HG03354 (cell line): ENCODE measurements around the gene TMA7.

ENCODE experiments used
- ATAC-seq: cut with Tn5 transposase; IDR thresholded peaks from one replicate; pipeline ENCODE4 v1.9.1; 2021; ENCODE audit warnings: mild to moderate bottlenecking; ENCODE audit not compliant: unreplicated experiment, poor library complexity, severe bottlenecking

TMA7 gene

DNA sequence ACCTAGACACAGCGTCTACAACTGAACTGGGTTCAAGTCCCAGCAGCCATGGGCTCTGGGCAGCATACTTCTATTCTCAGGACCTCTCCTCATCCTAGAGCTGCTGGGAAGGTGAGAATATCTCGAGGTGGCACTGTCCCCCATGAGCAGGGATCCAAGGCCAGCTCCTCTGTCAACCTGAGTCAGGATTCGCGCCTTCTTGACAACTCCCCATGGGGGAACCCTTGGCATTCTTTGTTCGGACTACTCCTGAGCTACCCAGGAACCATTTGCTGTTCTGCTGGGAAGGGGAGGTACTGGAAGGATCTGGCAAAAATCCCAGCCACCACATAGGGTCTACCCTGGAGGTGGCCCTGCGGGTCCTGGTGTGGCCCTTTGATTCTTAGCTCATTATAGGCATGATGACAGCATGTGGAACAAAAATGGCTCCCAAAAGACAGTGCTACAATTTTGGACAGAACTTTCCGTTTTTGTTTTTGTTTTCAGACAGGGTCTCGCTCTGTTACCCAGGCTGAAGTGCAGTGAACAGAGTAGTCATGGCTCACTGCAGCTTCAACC is 32.4 kb upstream of the TMA7 start:
- ATAC-seq: no peak

DNA sequence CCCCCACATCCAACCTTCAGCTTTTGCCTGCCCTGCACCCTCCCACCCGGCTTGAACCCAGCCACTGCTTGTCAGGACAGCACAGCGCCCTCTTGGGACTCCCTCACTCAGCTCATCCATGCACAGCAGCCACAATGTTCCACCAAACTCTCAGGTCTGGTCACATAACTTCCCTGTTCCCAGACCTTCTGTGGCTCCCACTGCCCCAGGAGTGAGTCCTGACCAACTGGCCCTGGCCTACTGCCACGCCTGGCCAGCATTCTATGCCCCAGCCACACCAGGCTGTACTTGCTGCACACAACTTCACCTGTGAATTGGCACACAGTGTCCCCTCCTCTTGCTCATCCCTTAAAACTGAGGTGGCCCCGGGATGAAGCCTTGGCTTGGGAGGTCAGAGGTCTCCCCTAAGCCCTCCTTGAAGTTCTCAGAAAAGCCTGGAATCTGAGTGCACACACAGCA is 31.2 kb upstream of the TMA7 start:
- ATAC-seq: no peak

DNA sequence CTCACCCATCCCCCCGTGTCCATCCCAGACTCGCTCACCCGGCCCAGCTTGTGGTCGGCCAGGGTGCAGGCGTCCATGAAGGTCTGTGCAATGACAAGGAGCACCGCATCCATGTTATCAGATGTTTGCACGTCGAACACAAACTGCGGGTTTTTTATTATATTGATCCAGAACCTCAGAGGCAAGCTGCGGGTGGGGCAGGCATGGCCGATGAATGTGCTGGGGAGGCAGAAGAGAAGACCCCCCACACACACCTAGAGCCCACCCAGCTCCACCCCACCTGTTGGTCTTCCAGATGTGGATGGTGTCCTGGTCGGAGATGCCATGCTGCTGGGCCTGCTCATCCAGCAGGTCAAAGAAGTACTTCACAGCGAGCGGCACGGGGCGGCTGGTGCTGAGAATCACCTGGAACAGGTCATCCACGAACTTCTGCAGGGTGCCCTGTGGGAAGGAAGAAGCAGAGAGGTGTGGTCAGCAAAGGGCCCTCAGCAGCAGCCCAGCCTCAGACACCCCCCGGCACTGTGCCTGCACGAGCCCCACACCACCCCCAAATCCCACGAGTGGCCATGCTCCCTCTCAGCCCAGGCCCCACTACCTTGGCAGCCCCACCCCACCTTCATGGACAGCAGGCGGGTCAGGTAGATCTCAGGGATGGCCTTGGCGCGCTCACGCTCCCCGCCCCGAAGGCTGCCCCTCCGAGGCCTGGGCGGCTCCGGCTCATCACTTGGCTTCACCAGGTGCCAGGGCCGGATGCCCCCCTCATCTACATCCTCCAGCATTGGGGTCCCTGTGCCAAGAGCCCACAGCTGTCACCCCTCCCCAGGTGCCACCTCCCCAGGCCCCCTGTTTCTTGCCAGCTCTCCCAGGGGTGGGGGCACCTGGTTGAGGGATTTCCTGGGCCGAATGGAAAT is 30.5 kb upstream of the TMA7 start:
- ATAC-seq: no peak

DNA sequence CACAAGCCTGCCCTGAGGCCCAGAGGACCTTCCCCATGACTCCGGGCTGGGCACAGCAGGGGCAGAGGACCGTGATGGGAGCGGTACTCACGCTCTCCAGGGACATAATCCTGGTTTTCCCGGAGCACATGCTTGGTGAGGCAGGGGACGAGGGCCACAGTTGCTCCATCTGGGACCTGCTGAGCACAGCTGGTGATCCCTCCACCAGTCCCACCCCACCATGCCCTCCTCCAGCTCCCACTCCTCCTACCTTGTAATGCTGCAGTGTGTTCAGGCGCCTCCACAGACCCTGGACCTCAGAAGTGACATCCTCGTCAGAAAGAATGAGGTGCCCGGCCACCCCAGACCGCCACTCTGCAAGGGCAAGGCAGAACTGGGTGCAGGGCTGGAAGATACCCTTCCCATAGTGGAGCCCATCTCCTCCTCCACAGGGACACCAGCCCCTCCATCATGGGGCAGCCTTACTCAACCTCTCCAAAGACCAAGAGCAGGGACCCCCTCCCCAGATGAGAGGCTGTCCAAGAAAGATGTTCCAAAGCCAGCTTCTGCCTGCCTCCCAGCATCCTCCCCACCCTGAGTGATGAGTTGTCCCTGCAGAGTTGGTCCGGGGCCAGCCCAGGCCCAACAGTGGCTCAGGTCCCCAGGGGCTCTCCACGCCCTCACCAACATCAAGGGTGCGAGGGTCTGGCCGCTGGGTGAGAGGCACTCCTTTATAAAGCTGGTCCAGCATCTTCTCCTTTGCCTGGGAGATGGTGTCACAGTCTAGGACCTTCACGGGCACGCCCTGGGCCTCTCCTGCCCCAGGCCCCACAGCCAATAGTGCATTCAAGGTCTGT is 29.6 kb upstream of the TMA7 start:
- ATAC-seq: no peak

DNA sequence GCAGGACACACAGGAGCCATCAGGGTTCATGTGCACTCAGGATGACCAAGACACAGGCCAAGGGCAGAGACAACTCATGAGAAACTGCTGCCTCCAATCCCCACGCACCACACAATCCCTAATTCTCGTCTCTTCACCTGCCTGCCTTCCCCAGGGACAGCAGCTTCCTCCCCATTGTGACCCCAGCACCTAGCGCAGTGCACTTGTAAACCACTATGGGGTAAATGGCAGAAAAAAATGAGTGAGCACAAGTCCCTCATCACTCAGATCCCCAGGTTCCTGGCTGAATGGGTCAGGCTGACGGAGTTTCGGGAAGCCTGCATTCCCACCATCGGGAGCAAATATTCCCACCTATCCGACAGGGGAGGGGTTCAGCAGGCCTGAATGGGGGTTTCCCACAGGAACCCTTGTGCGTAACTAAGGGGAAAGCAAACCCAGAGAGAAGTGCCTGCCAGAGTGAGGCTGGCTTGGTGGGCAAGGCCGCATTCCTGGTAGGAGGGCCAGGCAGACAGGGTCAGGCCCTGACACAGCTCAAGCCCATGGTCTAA is 28.9 kb upstream of the TMA7 start:
- no peak for ATAC-seq

DNA sequence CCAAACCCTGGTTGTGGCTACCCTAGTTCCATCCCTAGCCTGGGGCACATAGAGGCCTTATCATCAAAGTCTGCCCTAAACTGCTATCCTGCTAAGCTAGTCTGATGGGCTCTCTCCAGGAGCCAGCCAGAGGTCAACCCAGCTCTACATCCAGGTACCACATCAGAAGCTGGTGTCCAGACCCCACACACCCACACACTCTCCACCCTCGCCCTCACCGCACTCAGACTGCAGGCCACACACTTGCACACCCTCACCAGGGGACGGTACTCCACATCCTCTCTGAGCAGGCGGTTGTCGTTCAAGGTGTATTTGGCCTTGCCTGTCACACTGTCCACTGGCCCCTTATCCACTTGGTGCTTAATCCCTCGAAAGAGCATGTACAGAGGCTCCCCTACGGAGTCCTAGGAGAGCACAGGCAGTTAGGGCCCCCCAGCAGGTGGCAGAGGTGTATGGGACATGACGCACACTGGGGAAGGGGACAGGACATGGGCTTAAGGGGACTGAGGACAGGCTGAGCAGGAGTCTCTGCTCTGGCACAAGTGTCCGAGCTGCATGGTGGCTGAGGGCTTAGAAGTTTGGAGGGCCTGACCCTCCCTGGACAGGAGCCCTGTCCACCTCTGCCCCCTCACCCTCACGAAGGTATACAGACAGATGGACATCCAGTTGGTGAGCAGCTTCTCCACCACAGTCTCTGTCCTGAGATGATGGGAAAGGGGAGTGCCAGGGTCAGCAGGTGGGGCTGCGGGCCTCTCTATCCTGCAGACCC is 28.3 kb upstream of the TMA7 start:
- no peak for ATAC-seq

DNA sequence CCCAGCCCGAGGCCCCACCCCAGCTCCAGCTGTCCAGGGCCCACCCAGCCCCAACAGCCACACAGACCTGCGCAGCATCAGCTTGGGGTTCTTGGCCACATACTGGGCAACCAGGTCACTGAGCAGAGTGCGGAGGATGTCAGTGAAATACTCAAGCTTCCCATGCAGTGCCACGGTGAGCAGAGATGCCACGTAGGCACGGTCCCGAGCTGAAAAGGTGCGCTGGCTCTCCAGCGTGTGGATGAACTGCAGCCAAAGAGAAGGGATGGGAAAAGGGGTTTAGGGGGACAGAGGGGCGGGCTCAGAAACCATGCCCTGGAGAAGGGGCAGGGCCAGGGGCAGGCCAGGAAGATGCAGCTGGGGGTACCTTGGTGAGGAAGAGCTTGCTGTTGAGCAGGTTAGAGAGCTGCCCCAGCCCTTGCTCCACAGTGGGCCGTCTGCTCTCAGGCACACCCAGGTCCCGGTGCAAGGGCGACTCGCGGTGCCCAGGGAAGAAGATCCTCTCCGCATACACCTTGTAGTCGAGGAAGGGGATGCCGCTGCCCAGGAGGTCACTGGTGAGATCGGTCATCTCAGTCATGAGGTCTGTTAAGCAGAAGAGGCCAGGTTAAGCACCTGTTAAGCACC is 27.6 kb upstream of the TMA7 start:
- ATAC-seq: no peak

DNA sequence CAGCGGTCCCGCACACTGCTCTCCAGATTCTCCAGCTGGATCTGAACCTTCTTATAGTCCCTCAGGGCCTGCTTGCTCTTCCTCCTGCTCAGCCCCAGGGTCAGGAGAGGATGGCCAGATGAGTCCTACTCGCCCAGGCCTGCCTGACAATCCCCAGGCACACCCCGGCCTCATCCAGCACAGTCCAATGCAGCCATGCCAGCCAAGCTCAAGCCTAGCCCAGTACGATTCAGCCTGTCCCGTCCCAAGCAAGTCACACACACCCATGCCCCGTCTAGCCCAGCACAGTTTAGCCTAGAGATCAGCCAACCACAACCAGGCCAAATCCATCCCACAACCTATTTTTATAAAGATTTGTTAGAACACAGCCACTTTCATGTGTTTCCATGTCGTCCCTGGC is 27.0 kb upstream of the TMA7 start:
- ATAC-seq: no peak

DNA sequence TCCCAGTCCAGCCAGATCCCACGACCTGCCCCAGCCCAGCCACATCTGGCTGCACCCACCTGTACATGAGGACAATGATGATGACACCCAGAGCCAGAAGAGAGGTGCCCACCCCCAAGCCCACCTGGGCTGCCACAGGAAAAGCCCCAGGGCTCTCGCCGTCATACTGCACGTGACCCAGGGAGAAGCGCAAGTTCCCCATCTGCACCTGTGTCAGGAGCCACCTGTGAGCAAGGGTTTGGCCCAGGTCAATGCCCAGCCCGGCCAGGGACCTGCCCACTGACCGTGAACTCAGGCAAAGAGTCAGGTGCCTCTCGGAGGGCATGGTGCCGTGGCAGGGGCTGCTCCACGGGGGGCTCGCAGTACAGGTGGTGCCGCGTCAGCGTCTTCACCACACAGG is 26.4 kb upstream of the TMA7 start:
- ATAC-seq: no peak

DNA sequence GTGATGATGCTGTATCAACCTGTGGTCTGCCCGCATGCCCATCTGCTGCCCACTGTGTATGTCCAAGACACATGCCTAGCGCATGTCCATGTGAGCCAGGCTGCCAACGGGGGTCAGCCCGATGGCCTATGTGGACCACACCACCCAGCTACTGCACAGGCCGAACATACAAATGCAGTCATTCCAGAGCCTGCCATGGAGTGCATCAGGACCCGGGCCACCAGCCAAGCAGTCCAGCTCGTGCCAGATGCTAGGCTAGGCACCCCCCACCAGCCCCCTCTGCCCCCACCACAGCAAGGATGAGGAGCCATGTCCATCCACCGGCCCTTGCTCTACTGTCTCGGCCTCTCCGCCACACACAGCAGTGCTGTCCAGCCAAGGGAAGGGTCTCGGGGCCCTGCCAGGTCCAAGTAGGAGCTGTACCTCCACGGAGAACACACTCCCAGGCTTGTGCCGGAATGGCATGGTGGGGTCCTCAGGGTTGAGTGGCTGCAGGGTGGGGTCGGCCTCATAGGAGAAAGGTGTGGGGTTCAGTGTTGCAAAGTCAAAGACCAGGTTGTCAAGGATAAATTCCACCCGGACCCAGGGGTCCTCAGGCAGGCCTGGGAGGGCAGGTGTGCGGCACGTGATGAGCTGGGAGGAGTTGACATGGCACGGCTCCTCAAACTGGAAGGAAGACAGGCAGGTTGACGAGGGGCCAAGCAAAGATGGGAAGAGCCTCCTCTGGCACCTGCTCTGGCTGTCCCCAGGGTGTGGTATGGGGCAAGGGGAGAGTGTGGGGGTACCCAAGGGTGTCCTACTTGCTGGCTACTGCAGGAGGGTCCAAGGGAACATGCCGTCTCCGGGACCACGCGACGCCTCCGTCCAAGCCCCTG is 25.4 kb upstream of the TMA7 start:
- ATAC-seq: no peak

DNA sequence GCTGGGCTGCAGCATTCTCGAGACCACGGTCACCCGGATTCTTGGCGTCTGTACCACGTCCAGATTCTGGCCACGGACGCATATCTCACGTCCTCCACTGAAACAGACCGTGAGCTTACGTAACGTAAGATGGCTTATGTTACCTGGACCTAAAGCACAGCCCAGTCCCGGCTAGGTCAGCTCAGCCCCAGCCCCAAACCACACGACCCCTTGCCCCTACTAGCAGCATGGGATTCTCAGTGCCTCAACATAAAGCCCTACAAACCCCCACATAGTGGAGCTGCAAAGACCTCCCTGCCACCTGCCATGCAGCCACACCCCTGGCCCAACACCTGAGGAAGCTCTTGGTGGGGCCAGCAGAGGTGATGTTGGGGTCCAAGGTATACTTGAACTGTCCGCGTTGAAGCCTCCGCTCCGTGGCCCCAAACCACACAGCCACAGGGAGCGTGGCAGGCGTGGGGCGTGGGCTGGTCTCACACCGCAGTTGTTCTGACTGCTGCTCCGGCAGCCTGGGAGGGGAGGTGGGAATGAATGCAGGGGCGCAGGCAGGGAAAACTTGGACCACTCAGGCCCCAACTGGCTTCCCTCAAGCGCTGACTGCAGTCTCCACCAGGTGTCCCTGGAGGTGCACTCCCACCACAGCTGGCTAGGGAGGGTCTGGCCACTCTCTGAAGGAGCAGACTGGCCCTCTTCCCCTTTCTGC is 24.7 kb upstream of the TMA7 start:
- no peak for ATAC-seq

DNA sequence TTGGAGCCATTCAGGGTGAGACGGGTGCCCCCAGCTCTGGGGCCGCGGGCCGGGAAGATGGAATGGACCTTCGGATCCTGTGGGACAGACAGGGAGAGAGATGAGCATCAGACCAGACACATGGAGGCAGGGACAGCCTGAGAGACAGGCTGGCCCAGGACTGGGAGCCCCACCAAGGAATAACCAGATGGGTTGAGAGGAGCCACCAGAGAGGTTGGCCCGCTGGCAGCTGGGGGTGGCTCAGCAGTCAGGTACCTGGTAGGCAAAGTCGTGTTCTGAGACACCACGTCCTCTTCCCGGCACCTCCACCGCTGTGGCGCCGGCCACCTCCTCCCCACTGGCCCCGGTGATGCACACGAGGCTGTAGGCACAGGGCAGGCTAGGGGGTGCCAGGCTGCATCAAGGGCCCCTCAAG is 24.0 kb upstream of the TMA7 start:
- ATAC-seq: no peak

DNA sequence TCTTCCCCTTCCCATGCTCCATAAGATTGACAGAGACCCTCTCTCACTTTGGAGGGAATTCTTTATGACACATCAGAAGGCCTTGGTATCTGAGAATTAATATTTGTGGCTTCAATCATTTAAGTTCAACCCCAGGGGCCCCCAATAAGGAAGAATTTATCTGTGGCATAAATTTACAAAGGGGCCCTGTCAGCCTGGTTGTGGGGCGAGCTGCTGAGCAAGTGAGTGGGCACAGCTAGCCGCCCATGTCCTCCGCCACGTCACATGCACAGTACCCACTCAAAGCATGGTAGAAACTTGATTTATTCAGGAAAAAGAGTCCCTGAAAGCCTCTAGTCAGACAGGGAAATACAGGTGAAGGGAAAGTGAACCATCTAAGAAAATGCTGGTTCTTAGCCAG is 23.5 kb upstream of the TMA7 start:
- no peak for ATAC-seq

DNA sequence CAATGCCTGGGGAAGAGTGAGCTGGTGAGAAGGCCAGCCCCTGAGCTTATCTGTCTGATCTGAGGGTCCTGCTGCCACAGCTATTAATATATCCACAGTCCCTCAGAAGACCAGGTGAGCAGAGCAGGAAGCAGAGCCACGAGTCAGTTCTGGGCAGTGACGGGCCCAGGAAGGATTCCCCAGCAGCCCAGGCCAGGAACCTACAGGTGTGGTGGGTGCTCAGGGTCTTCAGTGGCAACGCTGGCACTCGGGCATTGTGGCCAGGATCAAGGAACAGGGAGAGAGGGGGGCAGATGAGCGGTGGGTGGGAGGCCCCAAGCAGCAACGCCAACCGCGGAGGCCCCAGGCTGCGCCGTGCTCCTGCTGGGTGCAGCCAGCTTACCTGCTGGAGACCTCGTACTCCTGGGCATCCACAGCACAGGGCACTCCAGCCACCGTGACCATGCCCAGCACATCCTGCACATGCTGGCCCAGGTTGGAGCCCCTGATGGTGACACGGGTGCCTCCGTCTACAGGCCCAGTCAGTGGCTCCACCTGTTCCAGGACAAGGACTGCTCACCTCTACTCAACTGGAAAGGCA is 22.4 kb upstream of the TMA7 start:
- no peak for ATAC-seq

DNA sequence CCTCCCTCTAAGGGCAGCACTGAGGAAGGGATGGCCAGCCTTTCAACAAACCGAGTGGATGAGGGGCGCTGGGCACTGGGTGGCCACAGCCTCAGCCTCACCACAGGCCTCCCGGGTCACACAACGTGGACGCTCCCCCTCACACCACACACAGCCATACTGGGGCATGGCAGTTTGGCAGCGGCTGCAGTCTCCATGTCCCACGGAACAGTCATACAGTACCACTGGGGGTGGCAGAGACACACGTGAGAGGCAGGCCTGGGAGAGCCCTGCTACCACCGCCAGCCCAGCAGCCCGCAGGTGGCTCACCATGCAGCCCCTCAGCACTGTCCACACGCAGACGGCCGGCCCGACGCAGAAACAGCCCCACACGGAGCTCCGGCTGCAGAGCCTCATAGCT is 21.9 kb upstream of the TMA7 start:
- ATAC-seq: no peak

DNA sequence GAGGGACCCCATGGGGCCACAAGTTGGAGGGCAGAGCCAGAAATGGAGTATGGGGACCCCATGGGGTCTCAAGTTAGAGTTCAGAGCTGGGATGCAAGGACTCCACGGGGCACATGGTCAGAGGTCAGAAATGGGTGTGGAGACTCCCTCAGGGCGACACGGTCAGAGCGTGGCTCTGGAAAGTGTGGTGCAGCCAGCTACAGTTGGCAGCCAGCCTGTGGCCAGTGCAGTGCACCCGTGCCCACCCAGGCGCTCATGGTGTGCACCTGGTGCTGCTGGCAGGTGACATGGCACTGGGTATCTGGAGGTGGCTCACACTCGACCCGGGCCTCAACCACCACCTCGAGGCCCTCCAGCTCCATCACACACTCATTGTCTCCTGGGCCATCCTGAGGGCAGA is 21.4 kb upstream of the TMA7 start:
- ATAC-seq: no peak

DNA sequence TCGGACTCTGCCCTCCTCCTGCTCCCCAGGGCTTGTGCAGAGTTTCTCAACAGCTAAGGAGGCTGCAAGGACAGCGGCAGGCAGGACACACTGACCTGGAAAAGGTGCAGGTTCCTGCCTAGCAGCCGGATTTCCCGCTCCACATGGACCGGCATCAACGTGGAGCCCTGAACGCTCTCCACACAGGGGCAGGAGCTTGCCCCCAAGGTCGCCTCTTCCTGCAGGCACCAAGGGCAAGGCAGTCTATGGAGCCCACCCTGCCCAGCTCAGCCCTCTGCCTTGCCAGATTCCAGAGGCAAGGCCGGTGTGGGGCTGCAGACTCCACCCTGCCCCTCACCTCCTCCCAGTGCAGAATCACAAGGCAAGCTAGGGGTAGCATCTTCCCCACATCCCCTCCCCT is 20.9 kb upstream of the TMA7 start:
- no peak for ATAC-seq
